Stomach smooth muscle (tissue), 2 donors: ENCODE measurements around the gene TAF11.
"Not testable (repeated sequence)": the region's sequence is repeated elsewhere in the genome, so short reads cannot be mapped to it uniquely, and the experiment has no call there.

Experiments
- H3K27ac ChIP-seq: one replicate; pipeline ENCODE4 v1.7.0; 2013; ENCODE audit warnings: mild to moderate bottlenecking, low read length, inconsistent platforms
- H3K27me3 ChIP-seq, 2 donors: one replicate each; pipeline ENCODE4 v1.7.0; 2013; ENCODE audit warnings: low read length in 2 of 2; ENCODE audit not compliant: insufficient read depth in 2 of 2, control insufficient read depth in 1 of 2
- H3K36me3 ChIP-seq, 2 donors: one replicate each; pipeline ENCODE4 v1.7.0; 2013; ENCODE audit warnings: low read length in 2 of 2; ENCODE audit not compliant: control insufficient read depth in 2 of 2, insufficient read depth in 2 of 2
- H3K4me1 ChIP-seq: one replicate; pipeline ENCODE4 v1.7.0; 2013; ENCODE audit warnings: low read length; ENCODE audit not compliant: control insufficient read depth, insufficient read depth
- H3K4me3 ChIP-seq, 2 donors: one replicate each; pipeline ENCODE4 v1.7.0; 2013; ENCODE audit warnings: low read length in 2 of 2
- H3K9ac ChIP-seq, 2 donors: one replicate each; pipeline ENCODE4 v1.7.0; 2013; ENCODE audit warnings: low read length in 2 of 2, mild to moderate bottlenecking in 1 of 2
- H3K9me3 ChIP-seq, 2 donors: one replicate each; pipeline ENCODE4 v1.7.0; 2013; ENCODE audit warnings: low read length in 2 of 2; ENCODE audit not compliant: control insufficient read depth in 2 of 2
- donor health status: healthy.
- donor health status: Pancreatic carcinoma.

The TAF11 gene

DNA sequence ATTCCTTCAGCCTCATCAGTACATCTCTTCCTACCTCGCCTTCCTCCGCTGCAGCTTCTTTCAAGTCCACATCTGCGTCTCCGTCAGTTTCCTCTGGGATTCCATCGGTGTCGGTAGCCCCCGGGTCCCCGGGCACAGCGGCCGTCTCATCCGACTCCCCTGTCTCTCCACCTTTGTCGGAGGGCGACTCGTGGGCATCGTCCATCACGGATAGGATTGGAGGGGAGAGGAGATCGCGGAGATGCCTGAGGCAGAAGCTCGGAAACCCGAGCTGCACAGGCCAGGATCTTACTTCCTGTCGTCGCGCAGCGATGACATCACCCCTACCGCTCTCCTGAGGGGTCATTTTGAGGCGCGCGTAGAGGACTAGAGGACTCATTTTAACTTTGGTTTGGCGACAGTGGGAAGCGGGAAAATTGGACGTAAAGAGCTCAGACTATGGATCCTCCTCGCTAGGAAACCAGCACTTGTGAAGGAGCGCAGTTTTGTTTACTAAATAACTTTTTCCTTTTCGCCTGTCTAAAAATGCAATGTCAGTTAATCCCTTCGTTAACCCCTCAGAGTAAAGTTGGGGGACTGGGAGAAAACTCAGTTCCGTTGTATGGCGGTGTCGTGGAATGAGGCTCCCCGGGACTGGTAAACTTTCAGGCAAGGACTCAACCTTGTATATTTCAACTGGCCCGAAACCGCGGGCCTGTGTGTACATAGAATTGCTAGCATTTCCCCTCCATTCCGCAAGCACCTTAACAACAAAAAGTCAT, at the start of gene TAF11:
Gene TAF11 (minus strand): TSS at position 290 of the 761 bp plus-strand sequence. CDS start 85 bp downstream, at position 205.
- Histone ChIP-seq H3K36me3 (no peaks in the 10 kb centered on the region), H3K4me1 (peaks cover 20% of the 10 kb centered on the region), H3K9ac (peak within 1 kb of the TSS; percentile 85 to 98)

GRCh38 chr6:34934516-34934915, 46.7 kb upstream of the TAF11 start:
- Histone ChIP-seq H3K27me3 (no peaks in the 10 kb centered on the region), H3K4me1 (no peaks in the 10 kb centered on the region), H3K36me3 (no peaks in the 10 kb centered on the region), H3K9ac (no peak overlapping the region), H3K4me3 (no peak overlapping the region), H3K9me3 (no peaks in the 10 kb centered on the region), H3K27ac (no peak overlapping the region)

More for the DNA sequence above, at the start of gene TAF11:
- Histone ChIP-seq H3K9me3 (no peaks in the 10 kb centered on the region), H3K27ac (peak within 1 kb of the TSS; percentile 91), H3K4me3 (peak within 1 kb of the TSS; percentile 88 to 98), H3K27me3 (no peaks in the 10 kb centered on the region)

DNA sequence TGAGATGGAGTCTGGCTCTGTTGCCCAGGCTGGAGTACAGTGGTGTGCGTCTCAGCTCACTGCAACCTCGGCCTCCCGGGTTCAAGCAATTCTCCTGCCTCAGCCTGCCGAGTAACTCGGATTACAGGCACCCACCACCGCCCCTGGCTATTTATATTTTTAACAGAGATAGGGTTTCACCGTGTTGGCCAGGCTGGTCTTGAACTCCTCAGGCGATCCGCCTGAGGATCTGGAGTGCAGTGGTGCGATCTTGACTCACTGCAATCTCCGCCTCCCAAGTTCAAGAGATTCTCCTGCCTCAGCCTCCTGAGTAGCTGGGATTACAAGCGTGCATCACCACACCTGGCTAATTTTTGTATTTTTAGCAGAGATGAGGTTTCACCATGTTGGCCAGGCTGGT, 44.4 kb upstream of the TAF11 start:
- H3K4me3 ChIP-seq, H3K9me3 ChIP-seq, H3K36me3 ChIP-seq, H3K27me3 ChIP-seq, H3K4me1 ChIP-seq, H3K9ac ChIP-seq, H3K27ac ChIP-seq: not testable (repeated sequence)

- no peaks in the 10 kb centered on the region for H3K27me3 ChIP-seq
- no peaks in the 10 kb centered on the region for H3K9me3 ChIP-seq
- no peak overlapping the region for H3K9ac ChIP-seq
- peaks cover 2% of the 10 kb centered on the region for H3K4me1 ChIP-seq
- H3K4me3 ChIP-seq = no peak overlapping the region
- no peaks in the 10 kb centered on the region for H3K36me3 ChIP-seq
- H3K27ac ChIP-seq = no peak overlapping the region
These were observed 42.4 kb upstream of the TAF11 start for GRCh38 chr6:34930221-34930620.

- peaks cover 2% of the 10 kb centered on the region for H3K4me1 ChIP-seq
- H3K27ac ChIP-seq = no peak overlapping the region
These were observed 41.6 kb upstream of the TAF11 start for GRCh38 chr6:34929241-34929978.

DNA sequence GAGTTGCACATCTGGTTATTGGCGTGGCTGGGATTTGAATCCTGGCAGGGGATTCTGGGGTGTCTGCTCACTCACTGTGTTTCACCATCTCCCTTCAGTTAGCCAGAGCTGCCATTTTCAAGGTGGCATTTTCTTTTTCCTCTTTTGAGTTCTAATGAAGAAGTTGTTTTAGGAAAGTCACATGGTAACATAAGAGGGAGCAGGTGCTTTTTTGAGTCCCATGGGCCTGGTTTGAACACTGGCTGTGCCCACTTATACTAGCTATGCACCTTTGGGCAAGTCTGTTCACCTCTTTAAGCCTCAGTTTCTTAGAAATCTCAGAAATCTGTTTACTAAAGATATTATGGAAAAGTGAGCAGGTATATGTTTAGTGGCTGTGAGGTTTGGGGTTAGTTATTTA, 40.9 kb upstream of the TAF11 start:
- Histone ChIP-seq H3K9ac (no peak overlapping the region), H3K9me3 (no peaks in the 10 kb centered on the region), H3K4me1 (peaks cover 2% of the 10 kb centered on the region), H3K27ac (no peak overlapping the region), H3K27me3 (no peaks in the 10 kb centered on the region), H3K36me3 (no peaks in the 10 kb centered on the region), H3K4me3 (no peak overlapping the region)

More at GRCh38 chr6:34929241-34929978, 41.6 kb upstream of the TAF11 start:
- Histone ChIP-seq H3K36me3 (no peaks in the 10 kb centered on the region), H3K9ac (no peak overlapping the region), H3K9me3 (no peaks in the 10 kb centered on the region), H3K4me3 (no peak overlapping the region), H3K27me3 (no peaks in the 10 kb centered on the region)

GRCh38 chr6:34928220-34928619, 40.4 kb upstream of the TAF11 start:
- H3K9me3 ChIP-seq = no peaks in the 10 kb centered on the region
- no peaks in the 10 kb centered on the region for H3K27me3 ChIP-seq
- no peaks in the 10 kb centered on the region for H3K36me3 ChIP-seq
- H3K4me3 ChIP-seq = no peak overlapping the region
- H3K27ac ChIP-seq = no peak overlapping the region
- H3K4me1 ChIP-seq = peaks cover 2% of the 10 kb centered on the region
- H3K9ac ChIP-seq = no peak overlapping the region

- H3K36me3 ChIP-seq = no peaks in the 10 kb centered on the region
- H3K27ac ChIP-seq = no peak overlapping the region
- H3K9ac ChIP-seq = no peak overlapping the region
- no peak overlapping the region for H3K4me3 ChIP-seq
- no peaks in the 10 kb centered on the region for H3K9me3 ChIP-seq
- peaks cover 2% of the 10 kb centered on the region for H3K4me1 ChIP-seq
- H3K27me3 ChIP-seq = no peaks in the 10 kb centered on the region
These were observed 38.8 kb upstream of the TAF11 start for GRCh38 chr6:34926655-34927054.

DNA sequence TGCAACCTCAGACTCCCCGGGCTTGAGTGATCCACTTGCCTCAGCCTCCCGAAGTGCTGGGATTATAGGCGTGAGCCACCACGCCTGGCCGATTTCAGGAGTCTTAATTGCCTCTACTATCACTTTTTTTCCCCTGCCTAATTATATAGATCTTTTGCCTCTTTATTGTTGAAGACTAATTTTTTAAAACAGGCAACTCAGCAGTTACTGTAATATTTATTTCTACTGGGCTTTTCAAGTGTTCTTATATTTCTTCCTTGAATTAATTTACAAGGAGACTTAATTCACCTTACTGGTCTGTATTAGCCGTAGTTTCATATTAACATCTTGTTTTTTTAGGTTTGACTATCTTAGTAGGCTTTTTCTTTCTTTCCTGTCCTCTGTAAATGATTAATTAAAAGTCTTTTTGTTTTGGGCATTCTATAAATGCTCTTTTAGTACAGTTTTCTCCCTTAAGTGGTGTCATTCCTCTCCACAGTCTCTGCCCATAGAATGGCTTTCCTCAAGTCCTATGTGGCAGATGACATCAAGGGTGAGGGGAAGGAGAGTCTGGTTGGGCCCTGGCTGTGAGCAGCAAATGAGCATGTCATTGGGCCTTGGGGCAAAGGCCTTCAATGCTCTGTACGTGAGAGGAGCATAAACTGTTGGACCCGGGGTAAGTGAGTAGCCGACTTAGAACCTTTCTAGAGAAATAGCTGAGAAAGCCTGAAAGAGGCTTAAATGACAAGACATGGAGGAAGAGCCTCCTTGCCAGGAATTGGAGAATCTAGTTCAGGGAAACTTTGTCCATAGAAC, 37.2 kb upstream of the TAF11 start:
- Histone ChIP-seq H3K9me3 (no peaks in the 10 kb centered on the region), H3K4me1 (peaks cover 2% of the 10 kb centered on the region), H3K9ac (no peak overlapping the region), H3K36me3 (no peaks in the 10 kb centered on the region), H3K4me3 (no peak overlapping the region), H3K27ac (no peak overlapping the region), H3K27me3 (no peaks in the 10 kb centered on the region)

DNA sequence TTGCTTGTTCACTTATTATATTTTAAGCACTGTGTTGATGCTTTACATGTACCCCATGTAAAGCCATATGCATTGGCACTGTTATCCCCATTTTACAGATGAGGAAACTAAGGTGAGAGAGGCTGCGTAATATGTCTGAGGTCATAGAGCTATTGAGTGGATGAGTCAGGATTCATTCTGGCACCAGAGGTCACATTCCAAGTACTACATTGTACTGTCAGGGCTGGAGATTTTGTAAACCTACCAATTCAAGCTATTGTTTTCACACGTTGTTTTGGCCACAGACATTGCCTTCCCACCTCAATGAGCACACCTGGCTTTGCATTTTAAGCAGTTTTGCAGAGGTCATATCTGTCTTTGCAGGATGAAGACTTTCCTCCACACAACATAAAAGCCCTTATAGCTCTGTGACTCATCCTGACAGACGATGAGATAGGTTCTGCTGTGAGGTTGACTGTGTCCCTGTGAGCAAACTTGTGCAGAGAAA, 34.4 kb upstream of the TAF11 start:
- Histone ChIP-seq H3K27ac (no peak overlapping the region), H3K9ac (no peak overlapping the region), H3K4me3 (no peak overlapping the region), H3K4me1 (peaks cover 2% of the 10 kb centered on the region), H3K36me3 (peaks cover 0 to 2% of the 10 kb centered on the region in 2 donors), H3K27me3 (no peaks in the 10 kb centered on the region), H3K9me3 (no peaks in the 10 kb centered on the region)
